Tibial nerve (tissue), 4 donors: ENCODE results near the gene RPP14.

Experiments used
- EP300 ChIP-seq, 2 donors: sonication (generic); formaldehyde crosslinking; IDR thresholded peaks; one replicate each; pipeline ENCODE4 v1.6.1; 2017; ENCODE audit warnings: antibody characterized with exemption in 2 of 2, mild to moderate bottlenecking in 1 of 2
- POLR2A ChIP-seq, 2 donors: fragments of 450-650 bp; IDR thresholded peaks; one replicate each; pipeline ENCODE4 v1.6.1; 2017; ENCODE audit warnings: antibody characterized with exemption in 2 of 2, mild to moderate bottlenecking in 2 of 2, moderate library complexity in 2 of 2
- TF ChIP-seq, protein P1 (sequence below), 5 experiments: fragments of 200-600 bp in 3 of 5; fragments of 450-650 bp in 2 of 5; sonication (generic) in 3 of 5; IDR thresholded peaks; one replicate each; pipeline ENCODE4 v1.5.1; 2016 to 2019; ENCODE audit warnings: antibody characterized with exemption in 5 of 5, mild to moderate bottlenecking in 3 of 5, moderate library complexity in 2 of 5

DNA sequence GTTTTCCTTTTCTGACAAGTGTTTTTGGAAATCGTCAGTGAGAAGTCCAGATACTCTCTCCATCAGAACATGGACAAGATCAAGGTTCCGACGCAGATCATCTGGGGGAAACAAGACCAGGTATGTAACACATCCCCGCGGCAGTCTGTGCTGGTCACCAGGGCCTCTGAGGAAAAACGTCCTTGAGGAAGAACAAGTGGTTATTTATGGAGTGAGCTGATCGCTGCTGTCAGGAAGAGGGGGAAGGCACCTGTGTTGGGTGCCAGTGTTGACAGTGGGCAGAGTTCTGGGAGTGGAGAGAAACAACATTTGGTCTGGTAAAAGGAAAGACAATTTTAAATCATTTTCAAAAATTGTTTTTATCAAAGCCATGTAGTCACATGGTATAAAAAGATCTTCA lies 20.7 kb upstream of the RPP14 start:
- no peak for TF ChIP-seq POLR2A (IDR thresholded peaks at IDR 0.05)
- TF ChIP-seq, protein P1, sequence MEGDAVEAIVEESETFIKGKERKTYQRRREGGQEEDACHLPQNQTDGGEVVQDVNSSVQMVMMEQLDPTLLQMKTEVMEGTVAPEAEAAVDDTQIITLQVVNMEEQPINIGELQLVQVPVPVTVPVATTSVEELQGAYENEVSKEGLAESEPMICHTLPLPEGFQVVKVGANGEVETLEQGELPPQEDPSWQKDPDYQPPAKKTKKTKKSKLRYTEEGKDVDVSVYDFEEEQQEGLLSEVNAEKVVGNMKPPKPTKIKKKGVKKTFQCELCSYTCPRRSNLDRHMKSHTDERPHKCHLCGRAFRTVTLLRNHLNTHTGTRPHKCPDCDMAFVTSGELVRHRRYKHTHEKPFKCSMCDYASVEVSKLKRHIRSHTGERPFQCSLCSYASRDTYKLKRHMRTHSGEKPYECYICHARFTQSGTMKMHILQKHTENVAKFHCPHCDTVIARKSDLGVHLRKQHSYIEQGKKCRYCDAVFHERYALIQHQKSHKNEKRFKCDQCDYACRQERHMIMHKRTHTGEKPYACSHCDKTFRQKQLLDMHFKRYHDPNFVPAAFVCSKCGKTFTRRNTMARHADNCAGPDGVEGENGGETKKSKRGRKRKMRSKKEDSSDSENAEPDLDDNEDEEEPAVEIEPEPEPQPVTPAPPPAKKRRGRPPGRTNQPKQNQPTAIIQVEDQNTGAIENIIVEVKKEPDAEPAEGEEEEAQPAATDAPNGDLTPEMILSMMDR (IDR thresholded peaks at IDR 0.05): no peak
- no peak for TF ChIP-seq EP300 (IDR thresholded peaks at IDR 0.05)
